Prostate gland (tissue), 2 donors: Measurements from ENCODE around the gene CSF1R. TPM values are rescaled to one million over a fixed set of nuclear protein-coding genes. Genes with fewer than 3 reads are reported as not detected.

ENCODE experiments used
- DNase-seq: peaks from one replicate; pipeline ENCODE4 v3.0.0-alpha.2; 2019; ENCODE audit warnings: low spot score
- H3K27ac ChIP-seq, 2 donors: fragments of 200-600 bp; sonication (generic); 2 replicates each; pipeline ENCODE4 v1.5.1; 2017 to 2019
- H3K27me3 ChIP-seq: fragments of 200-600 bp; sonication (generic); replicated peaks from 2 replicates; pipeline ENCODE4 v1.5.1; 2019; ENCODE audit not compliant: insufficient read depth
- H3K36me3 ChIP-seq, 2 donors: fragments of 200-600 bp; sonication (generic); 1 replicate in 1 of 2; 2 replicates in 1 of 2; pipeline versions ENCODE4 v1.5.1 to v1.8.1; 2017 to 2019
- H3K4me1 ChIP-seq: fragments of 200-600 bp; sonication (generic); replicated peaks from 2 replicates; pipeline ENCODE4 v1.5.1; 2019
- H3K4me3 ChIP-seq, 2 donors: fragments of 200-600 bp; sonication (generic); 2 replicates each; pipeline ENCODE4 v1.5.1; 2017 to 2019
- H3K9me3 ChIP-seq: fragments of 200-600 bp; sonication (generic); 2 replicates; pipeline ENCODE4 v1.5.1; 2017
- POLR2A ChIP-seq: fragments of 450-650 bp; IDR thresholded peaks from one replicate; pipeline ENCODE4 v1.6.1; 2016; ENCODE audit warnings: antibody characterized with exemption, mild to moderate bottlenecking
- POLR2AphosphoS5 ChIP-seq: sonication (generic); formaldehyde crosslinking; IDR thresholded peaks from one replicate; pipeline ENCODE4 v1.6.1; 2017; ENCODE audit warnings: antibody characterized with exemption
- WGBS: methylation state at CpG from one replicate; pipeline ENCODE4 v1.1.5; 2018; 5-methylcytosine and 5-hydroxymethylcytosine counted together
- intact Hi-C: fragments of 100-400 bp; cut with DNase I; formaldehyde crosslinking; loops from one replicate; pipeline ENCODE4 v1.14.2; 2022
- total RNA-seq, 2 donors: library from RNA; depleted of rRNA; stranded (reverse); fragments of >200 nt; gene quantifications; one replicate each; pipeline ENCODE4 v1.1.0, GENCODE V29; 2016
- TF ChIP-seq, protein P1 (sequence below), 4 experiments: fragments of 200-600 bp in 2 of 4; fragments of 450-650 bp in 2 of 4; sonication (generic) in 2 of 4; IDR thresholded peaks; 1 replicate in 3 of 4; 2 replicates in 1 of 4; pipeline ENCODE4 v1.5.1; 2016 to 2019; ENCODE audit warnings: antibody characterized with exemption in 4 of 4, mild to moderate bottlenecking in 2 of 4, moderate library complexity in 2 of 4

The CSF1R gene
- total RNA-seq, 2 donors from 2014 or later = 11.0 to 36.4 TPM

DNA sequence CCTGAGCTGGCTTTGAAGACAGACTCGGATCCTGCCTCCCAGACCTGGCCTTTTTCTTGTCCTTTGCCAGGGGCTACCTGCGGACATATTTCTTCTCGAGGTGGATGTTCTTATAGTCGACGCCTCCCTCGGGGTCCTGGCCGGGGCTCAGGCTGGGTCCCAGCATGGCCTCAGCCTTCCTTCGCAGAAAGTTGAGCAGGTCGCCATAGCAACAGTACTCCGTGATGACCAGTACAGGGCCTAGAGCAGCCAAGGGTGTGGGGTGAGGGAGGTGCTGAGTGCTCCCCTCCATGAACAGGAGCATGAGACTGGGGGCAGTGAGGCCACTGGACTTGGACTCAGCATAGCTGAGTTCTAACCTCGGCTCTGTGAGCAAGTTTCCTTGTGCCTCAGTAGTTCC lies 26.7 kb downstream of the CSF1R start:
- no peaks in the 10 kb centered on the region for H3K27me3 ChIP-seq

DNA sequence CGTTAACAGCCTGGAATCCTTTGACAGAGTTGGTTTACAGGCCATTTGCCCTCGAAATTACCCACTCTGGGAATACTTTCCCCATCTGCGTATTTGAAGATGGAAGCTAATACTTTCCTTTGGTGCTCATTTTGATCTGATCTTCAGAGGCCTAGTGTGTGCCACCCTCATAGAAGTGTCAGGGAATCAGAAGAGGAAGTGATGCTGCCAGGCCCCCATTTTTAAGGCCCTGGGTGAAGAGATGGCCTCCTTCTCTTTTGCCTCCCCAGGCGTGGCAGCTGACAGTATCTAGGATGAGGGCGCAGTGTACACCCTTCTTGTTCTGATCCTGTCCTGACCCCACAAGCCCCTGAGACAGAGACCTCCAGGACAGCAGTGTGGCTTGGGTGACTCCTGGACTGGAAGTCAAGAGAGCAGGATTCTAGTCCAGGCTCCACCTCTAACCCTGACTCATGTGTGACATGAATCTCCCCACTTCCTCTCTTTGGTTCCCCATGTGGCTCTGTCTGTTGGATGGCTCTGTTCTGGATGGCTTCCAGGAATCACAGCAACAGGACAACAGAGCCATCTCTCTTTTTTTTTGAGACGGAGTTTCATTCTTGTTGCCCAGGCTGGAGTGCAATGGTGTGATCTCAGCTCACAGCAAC lies 27.8 kb downstream of the CSF1R start:
- H3K27me3 ChIP-seq = no peaks in the 10 kb centered on the region
- H3K36me3 ChIP-seq = peaks cover 0 to 7% of the 10 kb centered on the region in 2 donors
- TF ChIP-seq POLR2A (no peak), POLR2AphosphoS5 (no peak)
- TF ChIP-seq, protein P1, sequence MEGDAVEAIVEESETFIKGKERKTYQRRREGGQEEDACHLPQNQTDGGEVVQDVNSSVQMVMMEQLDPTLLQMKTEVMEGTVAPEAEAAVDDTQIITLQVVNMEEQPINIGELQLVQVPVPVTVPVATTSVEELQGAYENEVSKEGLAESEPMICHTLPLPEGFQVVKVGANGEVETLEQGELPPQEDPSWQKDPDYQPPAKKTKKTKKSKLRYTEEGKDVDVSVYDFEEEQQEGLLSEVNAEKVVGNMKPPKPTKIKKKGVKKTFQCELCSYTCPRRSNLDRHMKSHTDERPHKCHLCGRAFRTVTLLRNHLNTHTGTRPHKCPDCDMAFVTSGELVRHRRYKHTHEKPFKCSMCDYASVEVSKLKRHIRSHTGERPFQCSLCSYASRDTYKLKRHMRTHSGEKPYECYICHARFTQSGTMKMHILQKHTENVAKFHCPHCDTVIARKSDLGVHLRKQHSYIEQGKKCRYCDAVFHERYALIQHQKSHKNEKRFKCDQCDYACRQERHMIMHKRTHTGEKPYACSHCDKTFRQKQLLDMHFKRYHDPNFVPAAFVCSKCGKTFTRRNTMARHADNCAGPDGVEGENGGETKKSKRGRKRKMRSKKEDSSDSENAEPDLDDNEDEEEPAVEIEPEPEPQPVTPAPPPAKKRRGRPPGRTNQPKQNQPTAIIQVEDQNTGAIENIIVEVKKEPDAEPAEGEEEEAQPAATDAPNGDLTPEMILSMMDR (IDR thresholded peaks at IDR 0.05) = no peak
- H3K4me3 ChIP-seq = no peak overlapping the region
- WGBS = 75% methylated on average over 6 of the region's 6 CpGs
- no peak overlapping the region for H3K27ac ChIP-seq
- H3K4me1 ChIP-seq = no peaks in the 10 kb centered on the region
- no peak for DNase-seq
- intact Hi-C loops = no loop called here
- no peaks in the 10 kb centered on the region for H3K9me3 ChIP-seq

More for the DNA sequence above, 26.7 kb downstream of the CSF1R start:
- WGBS = 76% methylated on average over 11 of the region's 11 CpGs
- no peaks in the 10 kb centered on the region for H3K9me3 ChIP-seq
- no peak for TF ChIP-seq POLR2AphosphoS5
- TF ChIP-seq, protein P1 (IDR thresholded peaks at IDR 0.05) = no peak
- TF ChIP-seq POLR2A = no peak
- no peak for DNase-seq
- H3K36me3 ChIP-seq = no peaks in the 10 kb centered on the region
- no peak overlapping the region for H3K4me3 ChIP-seq
- intact Hi-C loops = no loop called here
- no peaks in the 10 kb centered on the region for H3K4me1 ChIP-seq
- no peak overlapping the region for H3K27ac ChIP-seq

DNA sequence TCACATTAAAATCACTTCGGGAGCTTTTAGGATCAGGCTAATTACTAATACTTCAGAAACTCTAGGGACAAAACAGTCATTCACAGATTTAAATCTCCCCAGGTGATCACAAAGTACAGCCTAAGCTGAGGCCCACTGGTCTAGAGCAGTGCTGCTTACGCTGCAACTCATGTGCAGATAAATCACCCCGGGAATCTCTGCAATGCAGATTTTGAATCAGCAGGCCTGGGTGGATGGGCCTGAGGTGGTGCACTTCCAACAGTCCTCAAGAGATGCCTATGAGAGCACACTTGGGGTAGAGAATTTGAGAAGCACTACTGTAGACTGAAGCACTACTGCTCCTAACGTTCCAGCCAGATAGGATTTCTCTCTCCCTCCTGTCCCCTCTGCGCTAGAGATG lies 28.4 kb downstream of the CSF1R start:
- no peak overlapping the region for H3K4me3 ChIP-seq
- no peak for DNase-seq
- H3K9me3 ChIP-seq = no peaks in the 10 kb centered on the region
- intact Hi-C loops = no loop called here
- peaks cover 0 to 8% of the 10 kb centered on the region in 2 donors for H3K36me3 ChIP-seq
- 70% methylated on average over 5 of the region's 5 CpGs for WGBS
- TF ChIP-seq POLR2A (no peak), POLR2AphosphoS5 (no peak)
- TF ChIP-seq, protein P1 (IDR thresholded peaks at IDR 0.05) = no peak
- no peaks in the 10 kb centered on the region for H3K27me3 ChIP-seq
- H3K4me1 ChIP-seq = no peaks in the 10 kb centered on the region
- H3K27ac ChIP-seq = no peak overlapping the region

DNA sequence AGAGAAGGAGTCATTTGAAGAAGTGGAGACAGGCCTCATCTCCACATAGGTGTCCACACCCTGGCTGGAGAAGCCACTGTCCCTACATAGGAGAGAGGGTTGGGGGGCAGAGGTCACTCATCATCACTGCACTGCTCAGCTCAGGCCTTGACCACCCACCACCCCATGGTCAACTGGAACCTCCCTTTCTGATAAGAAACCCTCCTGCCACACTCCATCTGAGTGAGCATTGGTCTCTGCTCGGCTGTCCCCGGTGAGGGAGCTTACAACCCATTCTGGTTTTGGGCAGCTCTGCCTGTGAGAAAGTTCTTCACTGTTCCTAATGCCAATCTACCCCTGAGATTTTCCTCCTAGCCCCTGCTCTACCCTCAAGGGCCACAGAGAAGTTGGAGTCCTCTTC lies 28.8 kb downstream of the CSF1R start:
- 85% methylated on average over 2 of the region's 2 CpGs for WGBS
- Histone ChIP-seq H3K36me3 (peaks cover 0 to 13% of the 10 kb centered on the region in 2 donors), H3K4me1 (no peaks in the 10 kb centered on the region), H3K9me3 (no peaks in the 10 kb centered on the region), H3K4me3 (no peak overlapping the region), H3K27ac (no peak overlapping the region), H3K27me3 (no peaks in the 10 kb centered on the region)
- TF ChIP-seq POLR2A (no peak), POLR2AphosphoS5 (no peak)
- TF ChIP-seq, protein P1 (IDR thresholded peaks at IDR 0.05) = no peak
- no peak for DNase-seq
- intact Hi-C loops = no loop called here

DNA sequence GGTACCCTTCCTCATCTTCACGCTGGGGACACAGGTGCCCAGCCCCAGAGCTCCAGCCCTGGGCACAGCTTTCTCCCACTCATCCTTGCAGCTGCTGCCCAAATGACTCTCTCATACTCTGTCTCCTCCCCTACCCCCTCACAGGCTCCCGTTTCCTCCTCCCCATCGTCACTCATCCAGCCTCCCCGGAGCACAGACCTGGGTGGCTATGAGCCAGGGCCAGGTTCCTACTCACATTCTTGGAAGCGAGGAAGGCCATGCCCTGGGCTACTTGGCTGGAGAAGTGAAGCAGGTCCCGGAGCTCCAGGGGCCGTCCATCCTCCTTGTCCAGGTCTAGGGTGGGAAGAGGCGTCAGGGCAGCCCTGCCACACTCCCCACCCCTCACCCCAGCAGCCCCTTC lies 29.3 kb downstream of the CSF1R start:
- no peak overlapping the region for H3K27ac ChIP-seq
- 51% methylated on average over 8 of the region's 8 CpGs for WGBS
- intact Hi-C loops = no loop called here
- DNase-seq = no peak
- H3K4me3 ChIP-seq = no peak overlapping the region
- peaks cover 2 to 18% of the 10 kb centered on the region in 2 donors for H3K36me3 ChIP-seq
- TF ChIP-seq, protein P1 (IDR thresholded peaks at IDR 0.05) = no peak
- TF ChIP-seq POLR2AphosphoS5 (no peak), POLR2A (no peak)
- no peaks in the 10 kb centered on the region for H3K9me3 ChIP-seq
- H3K4me1 ChIP-seq = no peaks in the 10 kb centered on the region
- no peaks in the 10 kb centered on the region for H3K27me3 ChIP-seq
